WI38 (cell line): ENCODE data around the gene ANKH.

Experiments
- H3K4me3 ChIP-seq: 2 replicates; pipeline ENCODE4 v1.5.1; 2011; ENCODE audit warnings: low read depth, mild to moderate bottlenecking, control low read depth, low read length
- CTCF ChIP-seq: IDR thresholded peaks from 2 replicates; pipeline ENCODE4 v1.5.1; 2012; ENCODE audit warnings: low read depth, mild to moderate bottlenecking, control low read depth, low read length

ANKH gene

GRCh38 chr5:14913096-14913495 lies 41.5 kb upstream of the ANKH start:
- H3K4me3 ChIP-seq: no peak overlapping the region
- no peak for TF ChIP-seq CTCF

DNA sequence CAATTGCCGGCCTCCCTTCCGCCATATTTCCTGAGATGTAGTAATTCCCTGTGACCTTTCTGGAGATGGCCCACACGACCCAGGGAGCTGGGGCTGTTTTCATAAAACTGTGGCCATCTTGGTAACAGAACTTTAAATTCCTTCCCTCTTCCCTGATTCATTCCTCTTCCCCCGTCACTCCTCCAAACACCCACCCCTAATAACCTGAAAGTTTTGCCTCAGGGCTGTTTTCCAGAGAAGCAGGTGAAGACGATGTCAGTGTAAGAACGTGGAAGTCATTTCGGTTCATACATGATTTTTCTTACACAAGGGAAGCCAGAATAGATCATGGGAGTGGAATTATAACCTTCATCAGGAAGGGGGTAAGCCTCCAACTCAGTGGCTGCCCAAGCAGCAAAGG lies 40.6 kb upstream of the ANKH start:
- no peak for TF ChIP-seq CTCF
- no peak overlapping the region for H3K4me3 ChIP-seq

DNA sequence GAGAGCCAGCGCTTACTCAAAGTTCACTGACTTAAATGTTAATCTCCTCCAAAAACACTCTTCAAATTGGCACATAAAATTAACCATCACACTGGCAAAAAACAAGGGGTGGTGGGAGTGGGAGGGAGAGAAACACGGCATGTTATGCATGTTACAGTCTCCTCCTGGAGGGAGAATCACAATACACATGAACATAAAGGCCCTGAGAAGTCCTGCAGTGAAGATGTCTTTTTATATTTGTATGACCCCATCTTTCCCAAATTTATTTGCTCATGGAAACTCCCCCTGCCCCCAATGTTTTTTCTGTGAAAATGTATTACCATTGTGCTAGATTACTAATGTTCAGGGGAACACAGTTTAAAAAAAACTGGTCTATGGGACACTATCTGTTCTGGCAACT lies 37.8 kb upstream of the ANKH start:
- no peak overlapping the region for H3K4me3 ChIP-seq
- no peak for TF ChIP-seq CTCF

DNA sequence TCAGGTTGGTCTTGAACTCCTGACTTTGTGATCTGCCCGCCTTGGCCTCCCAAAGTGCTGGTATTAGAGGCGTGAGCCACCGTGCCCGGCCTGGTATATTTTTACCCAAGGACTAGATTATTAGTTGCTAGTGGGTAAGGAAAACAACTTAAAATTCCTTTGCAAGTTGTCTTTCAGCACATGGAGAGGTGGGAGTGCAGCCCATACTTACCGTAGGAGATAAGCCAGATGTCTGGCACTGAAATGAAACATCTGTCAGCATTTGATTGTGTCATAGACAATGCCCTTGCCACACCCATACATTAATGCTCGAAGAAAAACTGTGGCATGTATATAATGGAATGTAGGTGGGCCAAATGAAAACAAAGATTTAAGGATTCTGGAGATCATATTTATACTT lies 36.6 kb upstream of the ANKH start:
- no peak for TF ChIP-seq CTCF
- no peak overlapping the region for H3K4me3 ChIP-seq

GRCh38 chr5:14906628-14907027 lies 35.0 kb upstream of the ANKH start:
- H3K4me3 ChIP-seq: no peak overlapping the region
- no peak for TF ChIP-seq CTCF

DNA sequence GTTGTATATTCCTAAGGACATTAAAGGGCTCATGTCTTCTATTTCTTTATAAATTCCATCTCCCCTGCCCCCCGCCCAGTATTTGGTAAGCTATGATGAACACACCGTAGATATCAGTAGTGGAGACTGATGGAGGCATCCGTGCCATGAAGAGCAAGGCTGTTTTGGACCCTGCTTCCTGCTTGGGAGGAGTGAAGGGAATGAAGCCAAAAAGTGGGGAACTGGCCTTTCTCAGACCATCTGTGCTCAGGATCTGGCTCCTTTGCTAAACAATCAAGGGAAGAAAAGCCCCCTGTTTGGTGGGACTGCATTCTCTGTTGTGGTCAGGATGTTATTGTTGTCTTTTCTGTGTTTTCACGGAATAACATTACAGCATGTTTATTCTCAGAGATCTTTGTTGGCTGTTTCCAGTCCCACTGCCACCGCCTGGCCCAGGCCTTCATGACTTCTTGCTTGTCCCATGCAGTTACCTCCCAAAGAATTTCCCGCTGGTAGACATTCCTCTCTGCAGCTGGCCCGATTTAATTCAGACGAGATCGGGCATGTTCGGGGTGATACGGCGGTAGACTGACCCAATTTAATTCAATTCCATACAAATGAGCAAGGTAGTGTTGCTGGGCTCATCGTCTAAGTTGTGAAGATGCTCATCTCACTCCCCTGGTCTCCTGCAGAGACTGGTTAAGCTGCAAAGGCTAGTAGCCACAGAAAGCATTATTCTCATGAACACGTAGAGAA lies 31.4 kb upstream of the ANKH start:
- no peak for TF ChIP-seq CTCF
- H3K4me3 ChIP-seq: no peak overlapping the region

- no peak overlapping the region for H3K4me3 ChIP-seq
- no peak for TF ChIP-seq CTCF
These were observed 30.0 kb upstream of the ANKH start for GRCh38 chr5:14901462-14902051.
